A549 (cell line): ENCODE measurements around the gene ATP5F1C. TPM values are rescaled to one million over a fixed set of nuclear protein-coding genes. Genes with fewer than 3 reads are reported as not detected.

Experiments used
- ATAC-seq, 2 experiments: fragments of 200-7000 bp in 1 of 2; fragments of >200 bp in 1 of 2; cut with Nextera tagmentation in 1 of 2; cut with Tn5 transposase in 1 of 2; 3 replicates each; pipeline versions ENCODE4 v1.8.0 to v1.9.1; 2018 to 2020; ENCODE audit warnings: mild to moderate bottlenecking in 1 of 2, moderate library complexity in 1 of 2
- CTCF ChIA-PET: fragments of 300-600 bp; sonication (Branson Sonifier 250); formaldehyde crosslinking; extraction: SDS; loops from one replicate; lab custom pipeline; 2021; ENCODE audit warnings: antibody characterized with exemption, inconsistent platforms; lab: Yijun Ruan, JAX
- POLR2A ChIA-PET: fragments of 350-600 bp; formaldehyde crosslinking; extraction: SDS; loops from one replicate; lab custom pipeline; 2021; ENCODE audit warnings: antibody characterized with exemption, inconsistent platforms; lab: Yijun Ruan, JAX
- DNase-seq, 2 experiments: peaks; one replicate each; pipeline versions ENCODE4 v3.0.0 to v3.0.0-alpha.2; 2011 to 2016; ENCODE audit warnings: low read depth in 1 of 2, low spot score in 1 of 2
- FAIRE-seq: peaks from 2 replicates; lab custom pipeline; 2011; peaks lifted over from hg19 to GRCh38; lab: Jason Lieb, UNC
- H3K27ac ChIP-seq, 2 experiments: fragments of >200 bp; sonication (Bioruptor Twin); formaldehyde crosslinking; 3 replicates each; pipeline ENCODE4 v1.5.1; 2016 to 2017
- H3K4me1 ChIP-seq: fragments of >200 bp; sonication (Bioruptor Twin); formaldehyde crosslinking; 3 replicates; pipeline ENCODE4 v1.6.1; 2016
- H3K4me2 ChIP-seq: fragments of >200 bp; sonication (Bioruptor Twin); formaldehyde crosslinking; 3 replicates; pipeline ENCODE4 v1.6.1; 2016
- H3K4me3 ChIP-seq: fragments of >200 bp; sonication (Bioruptor Twin); formaldehyde crosslinking; 3 replicates; pipeline ENCODE4 v1.5.1; 2016
- H3K9me3 ChIP-seq: fragments of >200 bp; sonication (Bioruptor Twin); formaldehyde crosslinking; 3 replicates; pipeline ENCODE4 v1.6.1; 2016
- ATOH8 ChIP-seq: fragments of 250-450 bp; sonication (Bioruptor Pico); IDR thresholded peaks from 2 replicates; pipeline ENCODE4 v1.5.0; 2020; ENCODE audit warnings: low read depth, mild to moderate bottlenecking, moderate library complexity
- BHLHE40 ChIP-seq: IDR thresholded peaks from 2 replicates; pipeline ENCODE4 v1.6.1; 2012; ENCODE audit warnings: low read depth, low read length, inconsistent platforms
- CBX8 ChIP-seq: fragments of 200-600 bp; sonication (generic); IDR thresholded peaks from 2 replicates; pipeline ENCODE4 v1.6.1; 2016
- CEBPB ChIP-seq, 2 experiments: fragments of >200 bp in 1 of 2; sonication (Bioruptor Twin) in 1 of 2; formaldehyde crosslinking in 1 of 2; IDR thresholded peaks; 2 replicates each; pipeline ENCODE4 v1.6.1; 2012 to 2016
- CHD2 ChIP-seq: fragments of 150-350 bp; IDR thresholded peaks from 2 replicates; pipeline ENCODE4 v1.6.1; 2014; ENCODE audit warnings: low read length; ENCODE audit not compliant: partially characterized antibody
- CTCF ChIP-seq: fragments of >200 bp; sonication (Bioruptor Twin); formaldehyde crosslinking; IDR thresholded peaks from 3 replicates; pipeline ENCODE4 v1.5.1; 2016
- EHMT2 ChIP-seq: fragments of 200-600 bp; sonication (generic); IDR thresholded peaks from 2 replicates; pipeline ENCODE4 v1.6.1; 2016; ENCODE audit warnings: antibody characterized with exemption, low read depth, mild to moderate bottlenecking, moderate library complexity
- FOSL2 ChIP-seq, 2 experiments: fragments of 450-650 bp in 1 of 2; fragments of >200 bp in 1 of 2; sonication (Bioruptor Twin) in 1 of 2; formaldehyde crosslinking; IDR thresholded peaks; 2 replicates each; pipeline versions ENCODE4 v1.5.0 to v1.6.1; 2016 to 2020; ENCODE audit warnings: mild to moderate bottlenecking in 1 of 2, moderate library complexity in 1 of 2
- FOXS1 ChIP-seq: fragments of 250-450 bp; sonication (Bioruptor Pico); IDR thresholded peaks from 2 replicates; pipeline ENCODE4 v1.5.0; 2020; ENCODE audit warnings: mild to moderate bottlenecking, moderate library complexity
- HOXB5 ChIP-seq: fragments of 250-450 bp; sonication (Bioruptor Pico); IDR thresholded peaks from 2 replicates; pipeline ENCODE4 v1.5.0; 2020; ENCODE audit warnings: mild to moderate bottlenecking, moderate library complexity
- JUN ChIP-seq, 2 experiments: fragments of >200 bp; sonication (Bioruptor Twin); formaldehyde crosslinking; IDR thresholded peaks; 2 replicates in 1 of 2; 3 replicates in 1 of 2; pipeline ENCODE4 v1.6.1; 2016 to 2017
- JUNB ChIP-seq: fragments of >200 bp; sonication (Bioruptor Twin); formaldehyde crosslinking; IDR thresholded peaks from 2 replicates; pipeline ENCODE4 v1.6.1; 2016
- KDM5A ChIP-seq: fragments of 200-600 bp; sonication (generic); IDR thresholded peaks from 2 replicates; pipeline ENCODE4 v1.6.1; 2016; ENCODE audit warnings: antibody characterized with exemption, mild to moderate bottlenecking
- MAFK ChIP-seq: fragments of 450-650 bp; IDR thresholded peaks from 2 replicates; pipeline ENCODE4 v1.6.1; 2014; ENCODE audit not compliant: partially characterized antibody
- NPAS2 ChIP-seq: fragments of 250-450 bp; sonication (Bioruptor Pico); IDR thresholded peaks from 2 replicates; pipeline ENCODE4 v1.8.0; 2022; ENCODE audit warnings: mild to moderate bottlenecking, moderate library complexity, borderline replicate concordance
- PBX3 ChIP-seq: IDR thresholded peaks from 2 replicates; pipeline ENCODE4 v1.6.1; 2012
- POLR2AphosphoS2 ChIP-seq: conservative IDR thresholded peaks from 2 replicates; pipeline ENCODE4 v1.6.1; 2012; ENCODE audit warnings: low read length, improper control_type of control experiment, inconsistent platforms
- RAD21 ChIP-seq, 2 experiments: fragments of >200 bp in 1 of 2; sonication (Bioruptor Twin) in 1 of 2; formaldehyde crosslinking in 1 of 2; IDR thresholded peaks in 1 of 2; conservative IDR thresholded peaks in 1 of 2; 2 replicates in 1 of 2; 3 replicates in 1 of 2; pipeline ENCODE4 v1.6.1; 2012 to 2018; ENCODE audit warnings: inconsistent platforms in 1 of 2
- RARB ChIP-seq: fragments of 250-450 bp; sonication (Bioruptor Pico); IDR thresholded peaks from 2 replicates; pipeline ENCODE4 v1.8.0; 2021; ENCODE audit warnings: mild to moderate bottlenecking, moderate library complexity
- SMC3 ChIP-seq: fragments of >200 bp; sonication (Bioruptor Twin); formaldehyde crosslinking; IDR thresholded peaks from 3 replicates; pipeline ENCODE4 v1.6.1; 2018; ENCODE audit warnings: inconsistent platforms
- ZC3H11A ChIP-seq: fragments of 450-650 bp; IDR thresholded peaks from 2 replicates; pipeline ENCODE4 v1.6.1; 2014; ENCODE audit warnings: antibody characterized with exemption, mild to moderate bottlenecking
- WGBS: methylation state at CpG from one replicate; pipeline ENCODE4 v1.1.6; 2017; ENCODE audit errors: missing lambda C conversion rate; 5-methylcytosine and 5-hydroxymethylcytosine counted together
- polyA plus RNA-seq, 4 experiments: library from polyadenylated mRNA; depleted of rRNA in 3 of 4; stranded (reverse); fragments of >200 nt; fragmentation: RNase III in 1 of 4; extraction: RNeasy Plus Mini Kit Qiagen cat#74134 plus additional on column Dnase treatment in 1 of 4; gene quantifications; 2 replicates in 3 of 4; 3 replicates in 1 of 4; pipeline ENCODE4 v1.2.3, GENCODE V29; 2011 to 2017

The ATP5F1C gene
- polyA plus RNA-seq, 2 of the 4 experiments (the other 2 are of a cell fraction) = 447 to 532 TPM

GRCh38 chr10:7755103-7755502 is 32.9 kb upstream of the ATP5F1C start:
- TF ChIP-seq KDM5A (no peak), RARB (CRISPR knock-in tag) (no peak), JUNB (no peak), JUN (IDR thresholded peaks at IDR 0.05) (no peak), CEBPB (IDR thresholded peaks at IDR 0.05) (no peak), PBX3 (no peak), SMC3 (no peak), RAD21 (conservative IDR thresholded peaks at IDR 0.05 in 1 of 2, IDR thresholded peaks at IDR 0.05 in 1 of 2) (no peak), MAFK (no peak), HOXB5 (no peak), CTCF (no peak), ATOH8 (CRISPR knock-in tag) (no peak), ZC3H11A (no peak)
- DNase-seq (no peak), ATAC-seq (no peak), FAIRE-seq (no peak)
- H3K27ac ChIP-seq = no peak overlapping the region
- H3K4me2 ChIP-seq = no peak overlapping the region
- WGBS = 96% methylated on average over 3 of the region's 3 CpGs
- CTCF ChIA-PET = interaction anchor here (0.9 to 2.0 kb wide), 2 partner anchors 16 to 43 kb away, joined by 4 to 7 read pairs; no protein-coding TSS in a partner anchor
- no peaks in the 10 kb centered on the region for H3K4me1 ChIP-seq
- POLR2A ChIA-PET = no interaction called here
- H3K9me3 ChIP-seq = no peaks in the 10 kb centered on the region
- no peak overlapping the region for H3K4me3 ChIP-seq

GRCh38 chr10:7756360-7756992 is 31.5 kb upstream of the ATP5F1C start:
- FAIRE-seq = no peak
- 88% methylated on average over 7 of the region's 7 CpGs for WGBS

More at GRCh38 chr10:7756360-7756992, 31.5 kb upstream of the ATP5F1C start:
- H3K4me1 ChIP-seq = no peaks in the 10 kb centered on the region
- no peak overlapping the region for H3K4me2 ChIP-seq
- H3K27ac ChIP-seq = no peak overlapping the region
- ATAC-seq = peak in 1 of 2 experiments; percentile 68; a peak in 3 of 6 replicates
- TF ChIP-seq SMC3 (0 out of 3 replicates have a peak, but pooled peaks have one; percentile 9), BHLHE40 (no peak), MAFK (no peak), FOSL2 (IDR thresholded peaks at IDR 0.05) (no peak), FOSL2 (CRISPR knock-in tag; IDR thresholded peaks at IDR 0.05) (no peak), RAD21 (conservative IDR thresholded peaks at IDR 0.05 in 1 of 2, IDR thresholded peaks at IDR 0.05 in 1 of 2) (peak in 1 of 2 experiments; percentile 40; a peak in 2 of 5 replicates), FOXS1 (CRISPR knock-in tag) (no peak), POLR2AphosphoS2 (no peak), EHMT2 (no peak), CHD2 (no peak), JUN (IDR thresholded peaks at IDR 0.05) (no peak), CTCF (peak; percentile 26; the same call in 2 of the 3 replicates), CBX8 (no peak), NPAS2 (CRISPR knock-in tag) (no peak), PBX3 (no peak)
- TF ChIP-seq, all 56 proteins: peak for 3
- POLR2A ChIA-PET = interaction anchor here (0.7 kb wide), 1 partner anchor 31 kb away, joined by 3 read pairs; the partner anchor contains the start of genes ATP5F1C and KIN
- H3K9me3 ChIP-seq = no peaks in the 10 kb centered on the region
- no peak overlapping the region for H3K4me3 ChIP-seq
- CTCF ChIA-PET = interaction anchor here (2.0 kb wide), 1 partner anchor 17 kb away, joined by 7 read pairs; no protein-coding TSS in a partner anchor
- DNase-seq = peak; percentile 12 to 45
